Astrocyte (in vitro differentiated cells and primary cell): ENCODE measurements around the gene RAB31. TPM values are rescaled to one million over a fixed set of nuclear protein-coding genes. Genes with fewer than 3 reads are reported as not detected.

Experiments used
- DNase-seq: peaks from one replicate; pipeline ENCODE4 v3.0.0-alpha.2; 2010; ENCODE audit warnings: low read depth
- FAIRE-seq: peaks from 2 replicates; lab custom pipeline; 2011; peaks lifted over from hg19 to GRCh38; lab: Jason Lieb, UNC
- H2AFZ ChIP-seq: 2 replicates; pipeline ENCODE4 v1.6.0; 2012; ENCODE audit warnings: low read depth, low read length, inconsistent platforms
- H3K27ac ChIP-seq: 2 replicates; pipeline ENCODE4 v1.5.1; 2011; ENCODE audit warnings: low read depth, low read length, inconsistent platforms
- H3K27me3 ChIP-seq: 2 replicates; pipeline ENCODE4 v1.6.0; 2011; ENCODE audit warnings: low read length, inconsistent platforms; ENCODE audit not compliant: insufficient read depth
- H3K36me3 ChIP-seq: 2 replicates; pipeline ENCODE4 v1.5.1; 2011; ENCODE audit warnings: low read length, inconsistent platforms; ENCODE audit not compliant: insufficient read depth
- H3K4me1 ChIP-seq: 2 replicates; pipeline ENCODE4 v1.5.1; 2011; ENCODE audit warnings: low read length, inconsistent platforms; ENCODE audit not compliant: insufficient read depth
- H3K4me2 ChIP-seq: 2 replicates; pipeline ENCODE4 v1.6.0; 2012; ENCODE audit warnings: low read length, inconsistent platforms
- H3K4me3 ChIP-seq: 2 replicates; pipeline ENCODE4 v1.5.1; 2011; ENCODE audit warnings: low read depth, mild to moderate bottlenecking, low read length, inconsistent platforms; ENCODE audit not compliant: insufficient read depth
- H3K79me2 ChIP-seq: 2 replicates; pipeline ENCODE4 v1.6.0; 2012; ENCODE audit warnings: mild to moderate bottlenecking, low read length, inconsistent platforms; ENCODE audit not compliant: insufficient read depth
- H3K9ac ChIP-seq: 2 replicates; pipeline ENCODE4 v1.6.0; 2012; ENCODE audit warnings: mild to moderate bottlenecking, low read length, inconsistent platforms
- H3K9me3 ChIP-seq: 2 replicates; pipeline ENCODE4 v1.5.1; 2012; ENCODE audit warnings: low read depth, mild to moderate bottlenecking, low read length, inconsistent platforms; ENCODE audit not compliant: insufficient read depth
- H4K20me1 ChIP-seq: 2 replicates; pipeline ENCODE4 v1.6.0; 2012; ENCODE audit warnings: low read length, inconsistent platforms; ENCODE audit not compliant: insufficient read depth
- H3K27ac Mint-ChIP-seq: one replicate; pipeline ENCODE4 v1.8.0; 2021; ENCODE audit warnings: mild to moderate bottlenecking, mixed read lengths; ENCODE audit not compliant: unreplicated experiment
- H3K27me3 Mint-ChIP-seq: one replicate; pipeline ENCODE4 v1.8.0; 2021; ENCODE audit warnings: low read depth, mixed read lengths; ENCODE audit not compliant: unreplicated experiment
- H3K36me3 Mint-ChIP-seq: one replicate; pipeline ENCODE4 v1.8.0; 2021; ENCODE audit warnings: low read depth, mixed read lengths; ENCODE audit not compliant: unreplicated experiment
- H3K4me1 Mint-ChIP-seq: one replicate; pipeline ENCODE4 v1.8.0; 2021; ENCODE audit warnings: low read depth, mixed read lengths; ENCODE audit not compliant: unreplicated experiment
- H3K4me3 Mint-ChIP-seq: one replicate; pipeline ENCODE4 v1.8.0; 2021; ENCODE audit warnings: mild to moderate bottlenecking, moderate library complexity, mixed read lengths; ENCODE audit not compliant: unreplicated experiment
- H3K9me3 Mint-ChIP-seq: one replicate; pipeline ENCODE4 v1.8.0; 2021; ENCODE audit warnings: mild to moderate bottlenecking, mixed read lengths; ENCODE audit not compliant: unreplicated experiment
- CTCF ChIP-seq: IDR thresholded peaks from 2 replicates; pipeline ENCODE4 v1.5.1; 2011; ENCODE audit warnings: low read depth, mild to moderate bottlenecking, inconsistent platforms, low read length, moderate library complexity; ENCODE audit not compliant: insufficient read depth
- EZH2 ChIP-seq: IDR thresholded peaks from 2 replicates; pipeline ENCODE4 v1.6.1; 2012; ENCODE audit warnings: mild to moderate bottlenecking, low read length, inconsistent platforms; ENCODE audit not compliant: insufficient read depth
- total RNA-seq: library from RNA; stranded (reverse); gene quantifications from 2 replicates; pipeline ENCODE4 v1.2.1, GENCODE V29; 2021

Gene RAB31
- total RNA-seq, 1 donor from 2014 or later = 100 TPM

GRCh38 chr18:9750606-9751304 lies 42.7 kb downstream of the RAB31 start:
- H4K20me1 ChIP-seq = peaks cover 10% of the 10 kb centered on the region
- no peaks in the 10 kb centered on the region for H3K27me3 ChIP-seq
- no peaks in the 10 kb centered on the region for H3K9me3 ChIP-seq
- FAIRE-seq (no peak), DNase-seq (no peak)
- Mint-ChIP-seq H3K4me1 (peaks cover 8% of the 10 kb centered on the region), H3K36me3 (peaks cover 22% of the 10 kb centered on the region), H3K4me3 (no peak overlapping the region), H3K27me3 (no peaks in the 10 kb centered on the region), H3K27ac (no peak overlapping the region), H3K9me3 (no peaks in the 10 kb centered on the region)
- H3K27ac ChIP-seq = no peak overlapping the region
- no peak overlapping the region for H3K9ac ChIP-seq
- TF ChIP-seq EZH2 (no peak), CTCF (no peak)
- H3K4me1 ChIP-seq = peaks cover 14% of the 10 kb centered on the region
- H3K36me3 ChIP-seq = no peaks in the 10 kb centered on the region
- H3K4me2 ChIP-seq = no peak overlapping the region
- no peak overlapping the region for H3K4me3 ChIP-seq
- H3K79me2 ChIP-seq = peaks cover 54% of the 10 kb centered on the region
- H2AFZ ChIP-seq = no peak overlapping the region

GRCh38 chr18:9751371-9752031 lies 43.4 kb downstream of the RAB31 start:
- Histone ChIP-seq H3K4me1 (peaks cover 17% of the 10 kb centered on the region), H3K36me3 (no peaks in the 10 kb centered on the region), H3K27me3 (no peaks in the 10 kb centered on the region), H3K4me2 (no peak overlapping the region), H4K20me1 (peaks cover 15% of the 10 kb centered on the region), H3K9me3 (no peaks in the 10 kb centered on the region), H3K4me3 (no peak overlapping the region), H2AFZ (no peak overlapping the region), H3K9ac (no peak overlapping the region), H3K27ac (no peak overlapping the region), H3K79me2 (peaks cover 57% of the 10 kb centered on the region)
- no peak overlapping the region for H3K27ac Mint-ChIP-seq
- DNase-seq (peak; percentile 69), FAIRE-seq (no peak)
- H3K4me1 Mint-ChIP-seq = peaks cover 16% of the 10 kb centered on the region
- H3K9me3 Mint-ChIP-seq = no peaks in the 10 kb centered on the region
- H3K36me3 Mint-ChIP-seq = peaks cover 19% of the 10 kb centered on the region
- H3K4me3 Mint-ChIP-seq = no peak overlapping the region
- TF ChIP-seq CTCF (no peak), EZH2 (no peak)
- H3K27me3 Mint-ChIP-seq = no peaks in the 10 kb centered on the region

- no peak for TF ChIP-seq CTCF
- no peak for TF ChIP-seq EZH2
- no peak overlapping the region for H3K4me3 Mint-ChIP-seq
- no peak overlapping the region for H3K4me3 ChIP-seq
- H3K27me3 Mint-ChIP-seq = no peaks in the 10 kb centered on the region
- H3K4me2 ChIP-seq = no peak overlapping the region
- FAIRE-seq (no peak), DNase-seq (peak; percentile 66)
- H3K9me3 Mint-ChIP-seq = no peaks in the 10 kb centered on the region
- no peak overlapping the region for H2AFZ ChIP-seq
- H3K36me3 Mint-ChIP-seq = peaks cover 24% of the 10 kb centered on the region
- H3K9ac ChIP-seq = no peak overlapping the region
- H3K36me3 ChIP-seq = no peaks in the 10 kb centered on the region
- H3K27ac Mint-ChIP-seq = no peak overlapping the region
- no peaks in the 10 kb centered on the region for H3K9me3 ChIP-seq
- peaks cover 36% of the 10 kb centered on the region for H3K4me1 ChIP-seq
- peaks cover 37% of the 10 kb centered on the region for H3K4me1 Mint-ChIP-seq
- H4K20me1 ChIP-seq = peaks cover 30% of the 10 kb centered on the region
- H3K79me2 ChIP-seq = peaks cover 75% of the 10 kb centered on the region
- no peaks in the 10 kb centered on the region for H3K27me3 ChIP-seq
- H3K27ac ChIP-seq = peak overlapping the region; percentile 31
Measured at GRCh38 chr18:9753846-9754245, 45.7 kb downstream of the RAB31 start.
